ENCODE measurements around the gene CRY1.
"Not testable (repeated sequence)": the region's sequence is repeated elsewhere in the genome, so short reads cannot be mapped to it uniquely, and the experiment has no call there.

CRY1 gene

GRCh38 chr12:107108995-107109508 lies 15.7 kb upstream of the CRY1 start:
- DNase-seq (ENCODE audit: low spot score) = no peak

GRCh38 chr12:107108366-107108765 lies 15.0 kb upstream of the CRY1 start:
- not testable (repeated sequence) for DNase-seq (ENCODE audit: low spot score)

- DNase-seq (ENCODE audit: low spot score) = no peak
Measured at GRCh38 chr12:107107381-107107780, 14.0 kb upstream of the CRY1 start.

- DNase-seq (ENCODE audit: low spot score) = no peak
Measured at GRCh38 chr12:107106241-107107025, 13.1 kb upstream of the CRY1 start.

GRCh38 chr12:107105410-107105703 lies 12.0 kb upstream of the CRY1 start:
- no peak for DNase-seq (ENCODE audit: low spot score)

GRCh38 chr12:107103516-107103915 lies 10.2 kb upstream of the CRY1 start:
- no peak for DNase-seq (ENCODE audit: low spot score)

- DNase-seq (ENCODE audit: low spot score) = no peak
Measured at GRCh38 chr12:107103097-107103496, 9.7 kb upstream of the CRY1 start.

GRCh38 chr12:107102294-107102693 lies 8.9 kb upstream of the CRY1 start:
- DNase-seq (ENCODE audit: low spot score) = no peak

GRCh38 chr12:107101651-107102050 lies 8.3 kb upstream of the CRY1 start:
- DNase-seq (ENCODE audit: low spot score) = no peak

- DNase-seq (ENCODE audit: low spot score) = no peak
Measured at GRCh38 chr12:107099917-107100316, 6.6 kb upstream of the CRY1 start.

GRCh38 chr12:107096571-107096970 lies 3.2 kb upstream of the CRY1 start:
- no peak for DNase-seq (ENCODE audit: low spot score)

- DNase-seq (ENCODE audit: low spot score) = no peak
Measured at GRCh38 chr12:107094183-107094448, 767 bp upstream of the CRY1 start.

GRCh38 chr12:107092669-107093416 lies 506 bp downstream of the CRY1 start:
- no peak for DNase-seq (ENCODE audit: low spot score)

- DNase-seq (ENCODE audit: low spot score) = peak; percentile 94
Measured at GRCh38 chr12:107091989-107092641, 1.2 kb downstream of the CRY1 start.

- DNase-seq (ENCODE audit: low spot score) = no peak
Measured at GRCh38 chr12:107091381-107091780, 2.0 kb downstream of the CRY1 start.

- DNase-seq (ENCODE audit: low spot score) = no peak
Measured at GRCh38 chr12:107090711-107091110, 2.6 kb downstream of the CRY1 start.

- DNase-seq (ENCODE audit: low spot score) = no peak
Measured at GRCh38 chr12:107088912-107089311, 4.4 kb downstream of the CRY1 start.

GRCh38 chr12:107086314-107086713 lies 7.0 kb downstream of the CRY1 start:
- no peak for DNase-seq (ENCODE audit: low spot score)

- DNase-seq (ENCODE audit: low spot score) = no peak
Measured at GRCh38 chr12:107081778-107082177, 11.6 kb downstream of the CRY1 start.

- no peak for DNase-seq (ENCODE audit: low spot score)
Measured at GRCh38 chr12:107080299-107080698, 13.1 kb downstream of the CRY1 start.

- DNase-seq (ENCODE audit: low spot score) = no peak
Measured at GRCh38 chr12:107079172-107080011, 14.0 kb downstream of the CRY1 start.

- DNase-seq (ENCODE audit: low spot score) = not testable (repeated sequence)
Measured at GRCh38 chr12:107073266-107073665, 20.1 kb downstream of the CRY1 start.
